HCT116 (cell line): ENCODE results near the gene TMEM94. TPM values are rescaled to one million over a fixed set of nuclear protein-coding genes. Genes with fewer than 3 reads are reported as not detected.

Experiments
- ATAC-seq: fragments of 200-7000 bp; cut with Tn5 transposase; 2 replicates; pipeline ENCODE4 v1.9.1; 2020; ENCODE audit warnings: mild to moderate bottlenecking, moderate library complexity
- BruUV-seq: library from RNA; stranded (reverse); fragments of 400-500 nt; replicated peaks from 2 replicates; lab custom pipeline; 2021; lab: Mats Ljungman, UMichigan
- CTCF ChIA-PET: fragments of 300-600 bp; sonication (Branson Sonifier 250); formaldehyde crosslinking; loops from one replicate; lab custom pipeline; 2021; ENCODE audit warnings: antibody characterized with exemption; lab: Charles Lee
- POLR2A ChIA-PET: fragments of 300-600, 350-600 bp; sonication (Branson Sonifier 250); formaldehyde crosslinking; loops from one replicate; lab custom pipeline; 2021; ENCODE audit warnings: antibody characterized with exemption; lab: Charles Lee
- RAD21 ChIA-PET, 2 experiments: fragments of 300-600 bp; sonication (Branson Sonifier 250); formaldehyde crosslinking; loops; one replicate each; lab custom pipeline; 2023; ENCODE audit warnings: low total read pairs in 2 of 2; ENCODE audit not compliant: uncharacterized antibody in 2 of 2, unreplicated experiment in 2 of 2, low non-redundant PET in 1 of 2; lab: Charles Lee
- DNase-seq: peaks from one replicate; pipeline ENCODE4 v3.0.0-alpha.2; 2010; ENCODE audit warnings: low read depth, low spot score
- H2AFZ ChIP-seq: fragments of 200-600 bp; shearing (Covaris generic), sonication (generic); 2 replicates; pipeline ENCODE4 v1.6.1; 2017; ENCODE audit warnings: low read depth, mixed run types, mixed read lengths, antibody characterized with exemption, low read length; ENCODE audit not compliant: poor library complexity, severe bottlenecking
- H3K27ac ChIP-seq: 2 replicates; pipeline ENCODE4 v1.5.1; 2012; ENCODE audit warnings: low read depth, low read length
- H3K27me3 ChIP-seq: fragments of 200-600 bp; sonication (generic); 2 replicates; pipeline ENCODE4 v1.6.1; 2016; ENCODE audit warnings: mixed run types, low read length, mixed read lengths; ENCODE audit not compliant: insufficient read depth
- H3K36me3 ChIP-seq, 2 experiments: fragments of 200-500 bp in 1 of 2; fragments of 200-600 bp in 1 of 2; sonication (Bioruptor generic) in 1 of 2; sonication (generic) in 1 of 2; 2 replicates each; pipeline versions ENCODE4 v1.5.1 to v1.6.1; 2014 to 2016; ENCODE audit warnings: low read length in 2 of 2, inconsistent platforms in 1 of 2, mixed read lengths in 1 of 2, mixed run types in 1 of 2; ENCODE audit not compliant: insufficient read depth in 2 of 2, control insufficient read depth in 1 of 2
- H3K4me1 ChIP-seq, 2 experiments: fragments of 200-600 bp in 1 of 2; sonication (generic) in 1 of 2; 2 replicates each; pipeline versions ENCODE4 v1.5.1 to v1.6.1; 2012 to 2017; ENCODE audit warnings: low read length in 2 of 2, inconsistent platforms in 1 of 2, mild to moderate bottlenecking in 1 of 2, mixed read lengths in 1 of 2, mixed run types in 1 of 2, moderate library complexity in 1 of 2; ENCODE audit not compliant: insufficient read depth in 2 of 2, control insufficient read depth in 1 of 2
- H3K4me2 ChIP-seq: fragments of 200-600 bp; sonication (generic); 2 replicates; pipeline ENCODE4 v1.6.1; 2017; ENCODE audit warnings: mixed run types, low read length, mixed read lengths
- H3K4me3 ChIP-seq, 2 experiments: fragments of 200-600 bp in 1 of 2; sonication (generic) in 1 of 2; replicated peaks in 1 of 2; 2 replicates each; pipeline ENCODE4 v1.5.1; 2011 to 2016; ENCODE audit warnings: low read length in 2 of 2, control low read depth in 1 of 2, low read depth in 1 of 2, mild to moderate bottlenecking in 1 of 2, mixed read lengths in 1 of 2, mixed run types in 1 of 2
- H3K79me2 ChIP-seq: fragments of 200-600 bp; sonication (generic); 2 replicates; pipeline ENCODE4 v1.6.1; 2017; ENCODE audit warnings: mild to moderate bottlenecking, mixed run types, low read length, moderate library complexity, mixed read lengths; ENCODE audit not compliant: insufficient read depth
- H3K9ac ChIP-seq: fragments of 200-600 bp; sonication (generic); 2 replicates; pipeline ENCODE4 v1.6.1; 2016; ENCODE audit warnings: low read length, mixed read lengths
- H3K9me2 ChIP-seq: fragments of 200-600 bp; sonication (generic), shearing (Covaris generic); 2 replicates; pipeline ENCODE4 v1.6.1; 2017; ENCODE audit warnings: mixed run types, mild to moderate bottlenecking, moderate library complexity; ENCODE audit not compliant: insufficient read depth
- H3K9me3 ChIP-seq, 2 experiments: fragments of 200-500 bp in 1 of 2; fragments of 200-600 bp in 1 of 2; sonication (Bioruptor generic) in 1 of 2; sonication (generic) in 1 of 2; 2 replicates each; pipeline ENCODE4 v1.6.1; 2014 to 2017; ENCODE audit warnings: low read length in 2 of 2, mixed read lengths in 2 of 2, inconsistent platforms in 1 of 2, low read depth in 1 of 2, mild to moderate bottlenecking in 1 of 2, mixed run types in 1 of 2, moderate library complexity in 1 of 2; ENCODE audit not compliant: control insufficient read depth in 1 of 2, insufficient read depth in 1 of 2
- H4K20me1 ChIP-seq: fragments of 200-600 bp; sonication (generic), shearing (Covaris generic); 2 replicates; pipeline ENCODE4 v1.6.1; 2017; ENCODE audit warnings: mixed run types, mild to moderate bottlenecking, moderate library complexity; ENCODE audit not compliant: insufficient read depth
- CEBPB ChIP-seq: IDR thresholded peaks from 2 replicates; pipeline ENCODE4 v1.6.1; 2012; ENCODE audit warnings: low read depth
- CTCF ChIP-seq, 3 experiments: fragments of 200-600 bp in 1 of 3; sonication (generic) in 1 of 3; IDR thresholded peaks in 2 of 3; conservative IDR thresholded peaks in 1 of 3; 2 replicates each; pipeline ENCODE4 v1.5.1; 2012 to 2017; ENCODE audit warnings: low read depth in 2 of 3, low read length in 2 of 3, antibody characterized with exemption in 1 of 3, borderline replicate concordance in 1 of 3, control low read depth in 1 of 3, mild to moderate bottlenecking in 1 of 3, mixed read lengths in 1 of 3, mixed run types in 1 of 3, moderate library complexity in 1 of 3; ENCODE audit not compliant: insufficient read depth in 1 of 3
- EGR1 ChIP-seq: IDR thresholded peaks from 2 replicates; pipeline ENCODE4 v1.6.1; 2012; ENCODE audit warnings: low read depth
- ELF1 ChIP-seq: IDR thresholded peaks from 2 replicates; pipeline ENCODE4 v1.6.1; 2012; ENCODE audit warnings: low read depth, borderline replicate concordance
- EZH2phosphoT487 ChIP-seq: fragments of 200-600 bp; IDR thresholded peaks from 2 replicates; pipeline ENCODE4 v1.6.1; 2018; ENCODE audit warnings: antibody characterized with exemption, borderline replicate concordance
- FOSL1 ChIP-seq: IDR thresholded peaks from 2 replicates; pipeline ENCODE4 v1.6.1; 2012; ENCODE audit warnings: low read depth
- JUND ChIP-seq: IDR thresholded peaks from 2 replicates; pipeline ENCODE4 v1.6.1; 2012
- MAX ChIP-seq: IDR thresholded peaks from 2 replicates; pipeline ENCODE4 v1.6.1; 2012
- POLR2AphosphoS5 ChIP-seq: IDR thresholded peaks from 2 replicates; pipeline ENCODE4 v1.6.1; 2011; ENCODE audit warnings: mild to moderate bottlenecking, low read depth, low read length, moderate library complexity
- RAD21 ChIP-seq: IDR thresholded peaks from 2 replicates; pipeline ENCODE4 v1.6.1; 2012; ENCODE audit warnings: low read depth, mild to moderate bottlenecking
- REST ChIP-seq: IDR thresholded peaks from 2 replicates; pipeline ENCODE4 v1.6.1; 2012; ENCODE audit warnings: low read depth
- SIN3A ChIP-seq: IDR thresholded peaks from 2 replicates; pipeline ENCODE4 v1.6.1; 2012; ENCODE audit warnings: low read depth
- SP1 ChIP-seq: IDR thresholded peaks from 2 replicates; pipeline ENCODE4 v1.6.1; 2012; ENCODE audit warnings: low read depth
- SRF ChIP-seq: IDR thresholded peaks from 2 replicates; pipeline ENCODE4 v1.6.1; 2012; ENCODE audit warnings: low read depth
- ZBTB33 ChIP-seq: IDR thresholded peaks from 2 replicates; pipeline ENCODE4 v1.6.1; 2011; ENCODE audit warnings: mild to moderate bottlenecking, low read length, moderate library complexity; ENCODE audit not compliant: insufficient replicate concordance; ENCODE audit errors: extremely low read depth
- intact Hi-C: fragments of 100-400 bp; cut with micrococcal nuclease; formaldehyde crosslinking; loops from 2 replicates; pipeline ENCODE4 v1.10.0; 2022
- total RNA-seq: library from RNA; stranded (reverse); gene quantifications from one replicate; pipeline ENCODE4 v1.2.1, GENCODE V29; 2021; ENCODE audit not compliant: unreplicated experiment

The TMEM94 gene
- total RNA-seq, 1 experiment from 2014 or later = 75.4 TPM

GRCh38 chr17:75515496-75516254 lies 59.2 kb downstream of the TMEM94 start, which contains the start of gene CASKIN2 (continued):
- peak; percentile 100 for TF ChIP-seq CTCF (IDR thresholded peaks at IDR 0.05 in 2 of 3, conservative IDR thresholded peaks at IDR 0.05 in 1 of 3; ENCODE audit: borderline replicate concordance in 1 of 3, insufficient read depth in 1 of 3, low read depth in 2 of 3, low read length in 2 of 3)
- peak; percentile 94 for TF ChIP-seq RAD21

- ATAC-seq = peak; percentile 77
- H3K36me3 ChIP-seq = peaks cover 14 to 37% of the 10 kb centered on the region in 2 experiments
- POLR2A ChIA-PET = interaction anchor here (0.5 to 1.8 kb wide), 7 partner anchors 9 to 436 kb away, joined by 3 to 15 read pairs (median 5); partner anchors contain the start of gene LLGL2
- CTCF ChIA-PET = interaction anchor here (0.6 to 2.6 kb wide), 26 partner anchors 9 to 1121 kb away, joined by 3 to 39 read pairs (median 4); partner anchors contain the start of genes GALK1, GGA3, GRB2 and LLGL2
- H3K4me2 ChIP-seq = peak within 1 kb of the TSS; percentile 99
- RAD21 ChIA-PET = interaction anchor here (0.7 to 1.5 kb wide), 4 partner anchors 9 to 232 kb away, joined by 3 to 10 read pairs (median 6); partner anchors contain the start of gene LLGL2 (in 2 of the 2)
- peak within 1 kb of the TSS; percentile 86 for H3K27ac ChIP-seq
- H3K79me2 ChIP-seq = peaks cover 67% of the 10 kb centered on the region
- H4K20me1 ChIP-seq = no peaks in the 10 kb centered on the region; the same call in 1 of the 2 replicates
- H3K4me3 ChIP-seq = peak within 1 kb of the TSS; percentile 87 to 91
- intact Hi-C loops = loop anchor here (2.0 to 10.0 kb wide), 5 partner anchors 86 to 244 kb away; partner anchors contain the start of genes MIF4GD and SMIM5
- H3K9me2 ChIP-seq = no peaks in the 10 kb centered on the region
- peak within 1 kb of the TSS; percentile 66 for H2AFZ ChIP-seq
- BruUV-seq = no TSS peak
- DNase-seq = peak; percentile 84
- peak within 1 kb of the TSS; percentile 84 for H3K9ac ChIP-seq
- H3K4me1 ChIP-seq = peaks cover 27 to 60% of the 10 kb centered on the region in 2 experiments
- H3K9me3 ChIP-seq = no peaks in the 10 kb centered on the region
- H3K27me3 ChIP-seq = no peaks in the 10 kb centered on the region
- peak; percentile 93; the same call in 1 of the 2 replicates for TF ChIP-seq SIN3A
- TF ChIP-seq REST = no peak
- TF ChIP-seq SRF = no peak; the same call in 1 of the 2 replicates
- no peak for TF ChIP-seq EZH2phosphoT487
- TF ChIP-seq JUND = no peak
- TF ChIP-seq EGR1 = no peak
- peak; percentile 71 for TF ChIP-seq POLR2AphosphoS5
- no peak; the same call in 1 of the 2 replicates for TF ChIP-seq ELF1
- TF ChIP-seq CEBPB = no peak
- TF ChIP-seq MAX = peak; percentile 36; the same call in 1 of the 2 replicates
- TF ChIP-seq FOSL1 = peak; percentile 98
- peak; percentile 97 for TF ChIP-seq SP1
- peak; percentile 76 for TF ChIP-seq ZBTB33
- TF ChIP-seq RAD21 = no peak
Observed at GRCh38 chr17:75516255-75516618, 59.8 kb downstream of the TMEM94 start, which contains the start of gene TSEN54. Gene TSEN54, plus strand, starts transcription at chr17:75516528. Its CDS starts 33 bp downstream, at chr17:75516561.
